ENCODE results near the gene PNPLA8. TPM values are rescaled to one million over a fixed set of nuclear protein-coding genes. Genes with fewer than 3 reads are reported as not detected.

The PNPLA8 gene
- total RNA-seq, 4 donors from 2014 or later = 42.9 to 62.1 (median 47.2) TPM

- Histone ChIP-seq H3K27me3 (no peaks in the 10 kb centered on the region), H3K9me3 (no peaks in the 10 kb centered on the region), H3K4me1 (peaks cover 2 to 7% of the 10 kb centered on the region in 2 donors), H3K27ac (no peak overlapping the region), H3K36me3 (no peaks in the 10 kb centered on the region), H3K4me3 (replicated peaks in 1 of 3) (no peak overlapping the region)
- TF ChIP-seq CTCF (IDR thresholded peaks at IDR 0.05) (no peak), POLR2A (IDR thresholded peaks at IDR 0.05) (no peak)
- DNase-seq = no peak
- WGBS, 2 donors = 71 to 80% methylated on average over 2 of the region's 2 CpGs
- intact Hi-C loops (cut with DNase I) = no loop called here
Measured at GRCh38 chr7:108463613-108464012, 62.3 kb downstream of the PNPLA8 start.

GRCh38 chr7:108461840-108462239, 64.1 kb downstream of the PNPLA8 start:
- Histone ChIP-seq H3K4me1 (no peaks in the 10 kb centered on the region), H3K27me3 (no peaks in the 10 kb centered on the region), H3K4me3 (replicated peaks in 1 of 3) (no peak overlapping the region), H3K36me3 (no peaks in the 10 kb centered on the region), H3K9me3 (no peaks in the 10 kb centered on the region), H3K27ac (no peak overlapping the region)
- no peak for TF ChIP-seq CTCF (IDR thresholded peaks at IDR 0.05)
- no peak for TF ChIP-seq POLR2A (IDR thresholded peaks at IDR 0.05)
- WGBS, 2 donors = 71 to 77% methylated on average over 3 of the region's 3 CpGs
- DNase-seq = no peak
- intact Hi-C loops (cut with DNase I) = no loop called here

GRCh38 chr7:108460964-108461363, 65.0 kb downstream of the PNPLA8 start:
- intact Hi-C loops (cut with DNase I) = no loop called here
- no peak for TF ChIP-seq CTCF (IDR thresholded peaks at IDR 0.05)
- no peak for TF ChIP-seq POLR2A (IDR thresholded peaks at IDR 0.05)
- Histone ChIP-seq H3K4me1 (no peaks in the 10 kb centered on the region), H3K9me3 (no peaks in the 10 kb centered on the region), H3K4me3 (replicated peaks in 1 of 3) (no peak overlapping the region), H3K27me3 (no peaks in the 10 kb centered on the region), H3K27ac (no peak overlapping the region), H3K36me3 (no peaks in the 10 kb centered on the region)
- 83 to 93% methylated on average over 1 of the region's 1 CpG for WGBS, 2 donors
- no peak for DNase-seq

- DNase-seq = peak; percentile 34 to 46
- Histone ChIP-seq H3K4me1 (peaks cover 0 to 4% of the 10 kb centered on the region in 2 donors), H3K27ac (no peak overlapping the region), H3K9me3 (no peaks in the 10 kb centered on the region), H3K4me3 (replicated peaks in 1 of 3) (no peak overlapping the region), H3K27me3 (no peaks in the 10 kb centered on the region), H3K36me3 (no peaks in the 10 kb centered on the region)
- TF ChIP-seq CTCF (IDR thresholded peaks at IDR 0.05) (peak in 5 of 6 experiments; percentile 15 to 73 (median 55)), POLR2A (IDR thresholded peaks at IDR 0.05) (no peak)
- intact Hi-C loops (cut with DNase I) = loop anchor here (10.0 kb wide), 1 partner anchor 275 kb away; no protein-coding TSS in a partner anchor
- 56 to 63% methylated on average over 3 of the region's 3 CpGs for WGBS, 2 donors
Measured at GRCh38 chr7:108459922-108460551, 65.9 kb downstream of the PNPLA8 start.

- Histone ChIP-seq H3K9me3 (no peaks in the 10 kb centered on the region), H3K27ac (no peak overlapping the region), H3K4me3 (replicated peaks in 1 of 3) (no peak overlapping the region), H3K36me3 (no peaks in the 10 kb centered on the region), H3K27me3 (no peaks in the 10 kb centered on the region), H3K4me1 (peaks cover 0 to 10% of the 10 kb centered on the region in 2 donors)
- intact Hi-C loops (cut with DNase I) = loop anchor here (10.0 kb wide), 1 partner anchor 273 kb away; no protein-coding TSS in a partner anchor
- no peak for DNase-seq
- TF ChIP-seq POLR2A (IDR thresholded peaks at IDR 0.05) = no peak
- TF ChIP-seq CTCF (IDR thresholded peaks at IDR 0.05) = no peak
Measured at GRCh38 chr7:108457871-108458270, 68.1 kb downstream of the PNPLA8 start.
